Measurements from ENCODE around the gene ACTN4.

ACTN4 gene

DNA sequence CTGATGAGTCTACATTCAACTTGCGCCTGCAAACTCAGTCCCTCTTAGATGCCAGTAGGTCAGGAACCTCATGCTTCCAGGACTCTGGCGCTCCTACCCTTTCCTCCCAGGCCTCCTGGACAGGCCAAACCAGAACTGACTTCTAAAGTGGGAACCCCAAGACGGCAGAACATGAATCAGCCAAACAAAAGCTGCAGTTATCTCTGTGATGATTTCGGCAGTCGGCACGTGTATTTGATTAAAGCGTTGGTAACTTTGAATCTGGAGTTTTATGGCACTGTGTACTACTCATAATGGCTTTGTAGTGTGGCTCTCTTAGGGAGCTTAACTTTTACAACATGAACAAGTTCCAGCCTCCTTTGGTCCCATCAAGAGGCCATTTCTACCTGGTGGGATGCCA lies 13.7 kb downstream of the ACTN4 start:
- DNase-seq (ENCODE audit: low read depth), result no peak

DNA sequence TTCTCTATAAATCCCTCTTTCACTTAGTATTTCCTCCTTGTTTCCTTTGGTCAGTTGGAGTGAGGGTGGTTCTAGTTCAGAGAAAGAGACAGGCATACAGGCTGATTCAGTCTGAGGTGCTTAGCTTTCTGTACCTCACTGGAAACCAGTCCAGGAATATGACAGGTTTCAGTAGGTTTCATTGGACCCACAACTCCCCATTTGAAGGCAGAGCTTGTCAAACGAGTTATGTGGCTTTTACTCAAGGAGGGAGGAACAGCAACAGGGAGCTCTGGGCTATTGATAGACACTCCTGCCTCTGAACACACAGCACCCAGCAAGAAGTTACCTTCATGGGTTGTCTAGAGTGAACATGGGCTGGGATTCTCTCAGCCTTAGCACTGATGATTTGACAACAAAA lies 14.5 kb downstream of the ACTN4 start:
- DNase-seq (ENCODE audit: low read depth), result no peak

DNA sequence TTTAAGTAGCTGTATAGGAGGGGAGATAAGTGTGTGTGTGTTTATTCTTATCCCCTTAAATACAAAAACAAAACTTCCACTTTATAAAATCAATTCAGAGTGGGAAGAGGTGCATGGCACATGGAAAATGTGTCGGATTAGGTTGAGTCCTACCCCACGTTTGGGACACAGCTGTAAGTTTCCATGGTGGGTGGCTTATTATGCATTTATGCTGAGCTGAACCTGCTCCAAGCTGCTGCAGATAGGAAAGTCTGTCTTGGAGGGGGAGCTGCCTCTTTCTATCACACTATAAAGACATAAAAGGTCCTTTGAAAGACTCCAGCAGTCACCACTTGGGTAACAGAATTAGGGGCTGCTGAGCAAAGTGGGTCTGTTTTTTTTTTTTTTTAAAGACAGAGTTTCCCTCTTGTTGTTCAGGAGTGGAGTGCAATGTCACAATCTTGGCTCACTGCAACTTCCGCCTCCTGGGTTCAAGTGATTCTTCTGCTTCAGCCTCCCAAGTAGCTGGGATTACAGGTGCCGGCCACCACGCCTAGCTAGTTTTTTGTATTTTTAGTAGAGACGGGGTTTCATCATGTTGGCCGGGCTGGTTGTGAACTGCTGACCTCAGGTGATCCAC lies 15.2 kb downstream of the ACTN4 start:
- no peak for DNase-seq (ENCODE audit: low read depth)

DNA sequence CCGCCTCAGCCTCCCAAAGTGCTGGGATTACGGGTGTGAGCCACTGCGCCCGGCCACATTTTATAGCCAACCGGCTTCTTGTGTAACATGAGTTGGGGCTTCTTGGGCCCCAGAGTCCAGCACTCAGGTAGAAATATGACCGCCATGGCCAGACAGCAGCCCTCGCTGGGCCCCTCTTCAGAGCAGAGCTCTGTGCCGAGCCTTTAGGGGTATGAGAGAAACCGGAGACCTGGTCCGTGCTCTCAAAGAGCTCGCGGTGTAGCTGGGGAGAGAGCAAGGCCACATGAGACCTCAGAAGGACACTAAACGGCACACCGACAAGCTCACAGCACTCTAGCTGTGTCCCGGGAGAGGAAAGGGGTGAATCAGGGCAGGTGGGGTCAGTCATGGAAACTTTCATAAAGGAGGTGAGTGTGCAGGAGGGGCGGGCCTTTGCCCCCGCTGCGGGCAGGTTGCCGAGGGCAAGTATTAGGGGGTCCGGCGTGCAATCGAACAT lies 15.8 kb downstream of the ACTN4 start:
- DNase-seq (ENCODE audit: low read depth), result no peak

DNA sequence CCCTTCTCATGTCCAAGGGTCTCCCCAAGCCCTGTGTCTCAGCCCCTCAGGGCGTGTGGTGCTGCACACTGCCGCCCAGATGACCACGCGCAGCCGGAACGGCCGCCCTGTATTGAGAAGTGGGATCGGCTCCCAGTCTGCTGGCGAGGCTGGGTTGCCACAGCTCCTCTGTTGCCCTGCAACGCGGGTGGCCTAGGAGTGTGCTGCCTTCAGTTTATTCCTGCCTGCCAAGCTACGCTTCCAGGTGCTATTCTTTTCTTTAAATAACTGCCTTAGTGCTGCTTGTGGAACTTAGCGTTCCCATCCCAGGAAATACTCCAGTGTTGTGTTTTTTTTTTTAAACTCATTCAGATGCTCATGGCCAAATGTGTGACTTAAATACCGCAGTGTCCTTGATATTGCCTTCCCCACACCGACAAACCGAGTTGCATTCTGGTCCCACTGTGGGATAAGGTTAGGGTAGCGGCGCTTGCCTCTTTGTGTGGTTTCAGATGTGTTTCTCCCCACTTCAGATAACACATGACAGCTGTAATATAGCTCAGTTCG lies 16.6 kb downstream of the ACTN4 start:
- DNase-seq (ENCODE audit: low read depth), result no peak

DNA sequence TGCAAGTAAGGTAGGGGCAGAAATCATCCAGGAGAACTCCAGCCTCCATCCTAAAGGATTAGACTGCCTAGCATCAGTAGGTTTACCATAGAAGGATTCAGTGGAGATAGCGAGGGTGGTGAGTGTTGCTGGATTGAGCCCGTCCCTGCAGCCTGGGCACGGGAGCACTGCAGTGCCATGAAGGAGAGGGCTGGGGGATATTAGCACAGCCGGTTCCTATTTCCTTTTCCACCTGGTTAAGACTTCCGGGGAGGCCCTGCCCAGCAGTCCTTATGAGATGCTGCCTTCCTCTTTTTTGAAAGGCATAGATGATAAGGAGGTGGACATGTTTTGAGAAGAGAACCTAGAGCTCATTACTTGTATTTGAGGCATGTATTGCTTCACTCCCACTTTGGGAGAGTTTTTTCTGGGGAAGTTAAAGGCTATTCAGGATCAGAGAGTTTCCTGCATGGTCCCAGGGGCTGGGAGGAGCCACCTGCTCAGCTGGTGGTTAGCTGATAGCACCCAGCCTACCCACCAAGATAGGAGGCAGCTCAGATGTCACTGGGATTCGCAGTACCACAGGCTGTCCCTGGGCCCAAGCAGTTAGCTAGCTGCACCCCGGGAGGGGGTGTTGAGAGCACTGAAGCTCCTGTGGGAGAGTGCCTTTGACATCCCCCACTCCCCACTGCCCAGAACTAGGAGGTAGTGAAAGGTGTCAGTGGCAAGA lies 17.2 kb downstream of the ACTN4 start:
- no peak for DNase-seq (ENCODE audit: low read depth)

DNA sequence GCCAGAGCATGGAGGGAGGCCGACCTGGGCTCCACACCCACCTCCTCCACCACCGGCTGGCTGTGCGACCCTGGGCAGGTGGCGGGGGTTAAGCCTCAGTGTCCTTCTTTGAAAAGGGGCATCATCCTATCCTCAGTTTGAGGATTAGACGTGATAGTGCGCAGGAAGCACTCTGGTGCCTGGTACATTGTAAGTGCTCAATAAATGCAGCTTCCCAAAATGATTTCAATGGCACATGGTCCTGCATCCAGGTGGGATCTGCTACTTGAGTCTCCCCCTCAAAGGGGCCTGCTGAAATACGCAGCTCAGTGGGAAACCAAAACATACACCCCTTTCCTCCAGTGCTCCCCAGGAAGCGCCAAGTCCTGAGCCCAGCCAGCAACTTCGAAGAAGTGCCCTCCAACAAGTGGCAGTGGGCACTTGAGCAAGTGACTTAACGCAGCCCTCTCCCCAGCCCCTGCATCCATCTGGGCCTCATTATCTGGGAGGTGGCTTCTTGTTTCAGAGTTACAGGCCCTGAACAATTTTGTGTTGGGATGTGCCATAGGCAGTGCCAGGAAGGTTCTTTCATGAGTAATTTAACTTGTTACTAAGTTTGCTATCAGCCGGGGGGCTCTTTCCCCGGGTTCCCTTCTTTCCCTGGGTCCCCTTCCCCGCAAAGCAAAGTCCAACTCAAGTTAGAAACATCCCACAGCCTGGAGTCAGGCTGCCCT lies 17.9 kb downstream of the ACTN4 start:
- no peak for DNase-seq (ENCODE audit: low read depth)

DNA sequence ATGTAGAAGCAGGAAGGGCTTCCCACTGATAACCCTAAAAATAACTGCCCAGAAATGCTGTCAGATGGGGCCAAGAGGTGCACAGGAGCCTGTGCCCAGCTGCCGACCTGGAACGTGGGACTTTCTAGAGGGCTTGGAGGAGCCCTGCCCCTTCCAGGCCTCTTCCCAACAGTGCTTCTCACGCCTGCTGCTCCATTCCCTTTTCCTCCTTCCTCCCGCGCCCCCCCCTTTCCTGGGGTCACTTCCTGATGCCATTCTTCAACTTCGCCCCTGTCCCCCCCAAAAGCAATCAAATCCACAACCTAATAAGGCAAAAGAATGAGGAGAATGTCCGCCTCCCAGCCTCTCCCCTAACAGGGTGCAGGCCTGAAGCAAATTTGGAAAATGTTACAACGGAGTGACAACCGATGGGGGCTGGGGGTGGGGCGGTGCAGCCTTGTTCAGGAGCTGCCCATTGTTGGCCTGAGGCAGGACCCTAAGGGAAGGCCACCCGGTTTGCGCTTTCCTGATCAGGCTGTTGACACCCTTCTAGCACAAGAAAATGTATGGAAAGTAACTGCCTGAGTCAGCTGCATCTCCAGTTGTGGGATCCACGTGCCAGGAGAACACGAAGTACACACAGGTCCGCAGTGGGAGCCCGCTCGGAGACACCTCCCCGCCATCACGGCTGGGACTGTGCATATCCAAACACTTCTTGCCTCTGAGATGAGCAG lies 18.7 kb downstream of the ACTN4 start:
- peak; percentile 76 for DNase-seq (ENCODE audit: low read depth)

DNA sequence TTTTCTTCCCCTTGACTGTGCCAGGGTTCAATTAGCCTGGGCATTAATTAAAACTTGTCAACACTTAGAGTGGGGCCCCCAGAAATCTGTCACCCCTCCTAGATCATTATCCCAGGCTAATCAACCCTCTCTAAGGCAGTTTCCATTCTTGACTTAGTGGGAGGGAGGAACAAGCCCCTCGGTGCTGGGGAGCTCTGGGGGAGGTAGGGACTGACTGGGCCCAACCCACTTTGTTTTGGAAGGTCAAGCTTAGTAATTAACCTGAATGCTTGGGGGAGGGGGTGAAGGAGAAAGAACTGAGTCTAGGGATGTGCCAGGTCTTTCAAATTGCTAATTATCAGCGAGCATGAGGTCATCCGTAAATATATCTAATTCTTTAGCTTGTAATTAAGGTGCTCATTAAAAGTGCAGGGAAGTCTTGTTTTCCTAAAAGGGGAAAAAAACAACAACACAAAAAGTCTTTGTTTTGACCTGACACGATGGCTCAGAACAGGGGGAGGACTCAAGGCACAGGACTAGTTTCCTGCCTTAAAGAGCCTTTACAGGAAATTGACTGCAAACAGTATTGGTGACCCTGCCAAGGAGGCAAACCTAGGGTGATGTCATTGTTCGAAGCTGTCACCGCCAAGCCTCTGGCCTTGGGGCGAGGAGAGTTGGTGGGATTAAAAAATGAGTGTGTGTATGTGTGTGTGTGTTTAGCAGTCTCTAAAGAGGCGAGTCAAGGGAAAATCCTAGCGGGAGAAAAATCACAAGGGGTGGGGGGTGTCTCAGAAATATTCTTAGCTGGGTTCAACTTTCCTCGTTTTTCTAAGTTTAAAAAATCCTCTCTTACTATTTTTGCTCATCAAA lies 19.4 kb downstream of the ACTN4 start:
- peak; percentile 71 for DNase-seq (ENCODE audit: low read depth)

DNA sequence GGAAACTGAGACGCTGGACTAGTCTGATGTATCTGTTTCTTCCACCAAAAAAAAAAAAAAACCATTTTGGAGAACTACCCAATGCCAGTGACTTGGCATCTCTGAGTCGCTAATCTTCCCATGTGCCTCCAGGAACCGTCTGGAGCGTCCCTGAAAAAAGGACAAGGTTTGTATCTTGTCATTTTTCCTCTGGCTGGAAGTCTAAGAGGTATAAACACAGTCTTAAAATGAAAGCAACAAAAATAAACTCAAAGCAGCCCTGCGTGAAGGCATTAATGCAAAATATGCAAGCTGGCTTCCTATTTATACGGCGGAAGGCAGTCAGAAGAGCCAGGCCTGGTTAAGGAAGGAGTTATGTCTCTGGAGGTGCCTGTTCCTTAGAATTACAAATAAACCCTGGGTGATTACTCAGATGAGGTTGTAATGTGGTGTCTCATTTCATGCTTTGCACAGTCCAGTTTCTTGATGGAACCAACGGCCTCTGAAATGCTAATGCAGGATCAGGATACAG lies 20.3 kb downstream of the ACTN4 start:
- no peak for DNase-seq (ENCODE audit: low read depth)

DNA sequence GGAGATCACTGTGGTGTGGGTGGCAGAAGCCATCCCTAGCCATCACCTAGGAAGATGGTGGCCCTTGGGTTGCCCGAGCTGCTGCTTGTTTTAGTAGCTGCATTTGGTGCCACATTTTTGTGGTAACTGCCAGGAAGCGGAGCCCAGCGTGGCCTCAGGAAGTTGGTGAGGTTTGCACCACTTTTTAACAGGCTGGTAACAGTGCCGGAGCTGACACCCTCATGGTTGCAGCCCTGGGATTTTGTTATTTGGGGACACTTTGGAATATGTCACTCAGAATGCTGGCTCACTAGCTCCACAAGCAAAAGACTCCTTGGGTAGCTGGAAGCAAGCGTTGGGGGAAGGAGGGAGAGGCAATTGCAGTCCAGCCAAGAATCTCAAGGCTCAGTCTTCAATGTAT lies 22.1 kb downstream of the ACTN4 start:
- DNase-seq (ENCODE audit: low read depth), result no peak

DNA sequence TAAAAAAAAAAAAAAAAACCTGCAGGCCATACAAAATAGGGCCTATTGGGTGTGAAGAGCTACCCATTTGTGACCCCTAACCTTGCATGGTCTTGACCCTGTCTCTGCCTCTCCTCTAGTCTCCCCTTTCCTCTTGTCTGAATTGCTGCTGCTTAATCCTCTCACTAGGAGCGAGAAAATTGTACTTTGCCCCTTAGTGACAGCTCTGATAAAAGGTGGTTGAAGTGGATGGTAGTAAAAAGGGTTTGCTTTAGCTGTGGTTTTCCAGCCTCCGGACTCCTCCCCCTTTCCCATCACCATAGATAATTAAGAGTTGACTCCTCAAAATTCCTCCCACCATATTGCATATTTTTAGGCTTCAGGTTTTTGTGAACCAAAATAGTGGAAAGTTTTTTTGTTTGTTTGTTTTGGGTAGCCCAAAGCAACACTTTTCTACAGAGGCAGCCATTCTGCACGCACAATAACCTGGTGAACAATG lies 23.5 kb downstream of the ACTN4 start:
- DNase-seq (ENCODE audit: low read depth), result no peak

DNA sequence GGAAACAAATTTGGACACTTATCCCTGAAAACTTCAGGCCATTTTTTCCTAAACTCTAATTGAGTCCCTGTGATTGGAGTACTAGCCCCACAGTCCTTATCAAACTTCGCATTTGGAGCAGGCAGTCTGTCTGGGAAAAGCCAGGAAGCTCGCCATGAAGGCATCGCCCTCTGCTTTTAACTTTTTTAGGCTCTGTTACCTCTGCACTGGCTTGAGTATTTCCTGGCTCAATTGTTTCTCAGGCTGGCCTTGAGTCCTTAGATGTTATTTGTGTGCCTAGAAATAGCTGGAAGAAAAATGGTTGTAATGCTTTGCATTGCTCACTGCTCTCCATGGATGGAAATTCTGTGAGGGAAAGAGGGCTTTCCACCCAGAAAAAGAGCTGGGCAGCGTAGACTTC lies 24.2 kb downstream of the ACTN4 start:
- no peak for DNase-seq (ENCODE audit: low read depth)

DNA sequence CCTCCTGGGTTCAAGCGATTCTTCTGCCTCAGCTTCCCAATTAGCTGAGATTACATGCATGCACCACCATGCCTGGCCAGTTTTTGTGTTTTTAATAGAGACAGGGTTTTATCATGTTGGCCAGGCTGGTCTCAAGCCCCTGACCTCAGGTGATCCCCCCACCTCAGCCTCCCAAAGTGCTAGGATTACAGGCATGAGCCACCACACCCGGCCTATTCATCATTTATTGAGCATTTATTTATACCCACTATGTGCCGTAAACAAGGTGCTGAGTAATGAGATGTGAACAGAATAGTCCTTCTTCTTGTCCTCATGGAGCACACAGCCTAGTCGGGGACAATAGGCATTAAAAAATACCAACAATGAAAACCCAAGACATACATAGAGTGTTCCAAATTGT lies 25.6 kb downstream of the ACTN4 start:
- no peak for DNase-seq (ENCODE audit: low read depth)

DNA sequence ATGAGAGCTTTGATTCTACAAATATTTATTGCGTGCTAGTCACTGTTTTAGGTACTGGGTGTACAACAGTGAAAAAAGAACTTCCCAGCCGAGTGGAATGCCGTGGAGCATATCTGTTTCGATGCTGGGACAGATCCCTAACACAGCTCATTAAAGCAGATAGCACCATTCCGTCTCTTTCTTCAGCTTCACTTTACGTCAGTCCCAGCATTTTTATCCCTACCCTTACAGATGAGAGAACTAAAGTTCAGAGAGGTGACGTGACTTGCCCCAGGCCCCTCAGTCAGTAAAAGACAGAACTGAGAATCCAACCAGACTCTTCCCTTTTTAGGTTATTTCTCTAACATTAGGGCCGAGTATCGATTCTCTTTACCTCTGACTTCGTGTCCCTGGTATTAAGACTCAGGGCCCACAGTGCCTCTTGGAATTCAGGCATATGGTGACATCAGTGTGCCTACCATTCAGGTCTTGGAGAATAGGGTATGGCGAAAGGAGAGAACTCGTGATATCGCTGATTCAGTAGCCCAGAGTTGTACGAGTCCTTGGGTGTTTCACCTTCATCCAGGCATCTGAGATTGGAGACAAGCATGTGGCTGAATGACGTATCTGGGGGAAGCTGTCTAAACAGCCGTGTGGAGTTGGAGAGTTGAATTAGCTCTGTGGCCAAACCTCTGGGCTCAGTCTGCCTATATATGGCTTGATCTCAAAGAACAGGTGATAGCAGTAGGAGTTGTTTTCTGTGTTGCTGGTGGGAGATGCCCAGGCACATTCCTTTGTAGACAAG lies 27.1 kb downstream of the ACTN4 start:
- DNase-seq (ENCODE audit: low read depth), result no peak

DNA sequence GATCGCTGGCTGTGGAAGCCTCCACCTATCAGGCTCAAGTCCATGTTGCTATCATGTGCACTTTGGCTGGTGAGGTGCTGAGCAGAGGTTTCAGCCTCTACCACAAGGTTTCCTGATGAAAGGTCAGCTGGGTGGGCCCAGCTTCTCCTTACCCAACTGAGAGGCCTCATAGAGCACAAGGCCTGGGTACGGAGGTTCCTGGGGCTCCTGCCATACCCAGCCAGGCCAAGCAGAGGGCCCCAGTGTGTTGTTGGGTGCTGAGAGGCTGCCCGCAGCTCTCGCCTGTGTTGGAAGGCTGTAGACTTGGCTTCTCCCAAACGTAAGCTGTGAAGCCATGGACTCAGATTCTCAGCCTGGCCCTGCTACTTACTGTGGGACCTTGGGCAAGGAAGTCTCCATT lies 28.2 kb downstream of the ACTN4 start:
- DNase-seq (ENCODE audit: low read depth), result no peak

DNA sequence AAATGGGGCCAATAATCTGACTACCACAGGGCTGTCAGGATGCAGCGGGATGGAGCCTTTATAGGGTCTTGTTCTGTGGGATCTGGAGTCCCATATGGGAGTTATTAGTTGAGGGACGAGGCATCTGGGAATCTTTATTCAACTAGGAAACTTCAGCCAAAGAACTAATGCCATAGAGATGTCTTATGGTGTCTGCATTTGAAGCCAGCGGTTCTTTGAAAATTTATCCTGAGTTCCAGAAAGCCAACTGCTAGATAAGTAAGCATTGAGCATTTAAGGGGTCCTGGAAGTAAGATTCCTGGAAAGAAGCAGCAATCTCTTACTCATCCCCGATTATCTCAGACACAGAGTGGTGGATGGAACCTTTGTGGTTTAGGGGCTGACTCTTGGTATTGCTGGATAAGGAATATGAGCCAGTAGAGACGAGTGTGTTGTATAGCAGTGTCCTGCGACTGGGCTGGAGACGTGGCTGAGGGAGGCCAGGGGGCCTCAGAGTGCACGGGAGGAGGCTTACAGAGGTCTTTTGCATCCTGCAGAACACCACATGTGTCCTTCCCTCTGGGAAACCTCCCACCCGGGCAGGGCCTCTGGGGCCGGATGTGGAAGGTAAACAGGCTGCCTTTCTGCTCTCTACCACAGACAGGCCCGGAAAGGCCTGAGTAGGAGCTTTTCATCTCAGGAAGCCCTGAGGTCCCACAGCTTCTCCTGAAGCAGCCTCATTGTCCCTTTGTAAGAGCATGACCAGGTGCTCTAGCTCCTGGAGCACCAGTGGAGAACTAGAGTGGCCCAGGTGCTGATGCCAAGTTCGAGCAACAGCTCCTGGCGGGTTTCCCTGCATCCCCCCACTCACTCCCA lies 28.8 kb downstream of the ACTN4 start:
- DNase-seq (ENCODE audit: low read depth), result no peak

DNA sequence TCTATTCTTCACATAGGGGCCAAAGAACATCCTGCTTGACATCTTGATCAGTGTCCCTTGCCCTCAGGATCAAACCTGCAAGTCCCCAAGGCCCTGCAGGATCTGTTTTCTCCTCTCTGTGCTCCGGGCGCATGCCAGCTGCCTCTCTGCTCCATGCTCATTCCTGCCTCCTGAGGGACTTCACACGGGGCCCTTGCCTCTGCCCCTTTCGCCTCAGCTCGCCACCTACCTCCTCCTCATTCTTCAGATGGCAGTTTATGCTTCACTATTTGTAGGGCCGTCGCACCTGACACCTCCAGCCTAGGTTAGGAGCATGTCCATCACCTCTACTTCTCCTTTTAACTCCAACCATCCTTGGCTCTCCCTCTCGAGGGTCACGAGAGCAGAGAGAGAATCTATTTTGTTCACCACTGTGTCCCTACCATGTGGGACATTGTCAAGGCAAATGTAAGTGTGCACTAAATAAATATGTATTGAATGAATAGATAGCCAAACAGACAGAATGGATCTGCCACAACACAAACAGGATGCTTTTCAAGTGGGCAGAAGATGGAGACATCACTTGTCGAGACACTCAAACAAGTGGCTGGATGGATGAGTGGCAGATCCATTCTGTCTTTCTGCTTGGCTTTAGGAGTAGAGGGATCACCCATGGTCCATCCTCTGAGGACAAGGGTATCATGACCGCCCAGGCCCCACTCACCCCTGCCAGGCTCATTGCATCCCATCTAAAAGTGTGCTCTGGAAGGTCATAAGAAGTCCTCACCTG lies 29.6 kb downstream of the ACTN4 start:
- DNase-seq (ENCODE audit: low read depth), result no peak

All from GM04504 (cell line).